Measurements from ENCODE around the gene DEPP1.

The DEPP1 gene

GRCh38 chr10:44982496-44982895 lies 3.9 kb upstream of the DEPP1 start:
- Histone ChIP-seq H3K27ac (replicated peaks) (no peak overlapping the region), H3K27me3 (ENCODE audit: insufficient read depth, poor library complexity, severe bottlenecking) (no peaks in the 10 kb centered on the region), H3K4me3 (replicated peaks; ENCODE audit: insufficient read depth, low read length) (no peak overlapping the region)
- no peak for DNase-seq (ENCODE audit: low read depth in 1 of 2, low spot score in 1 of 2)
- TF ChIP-seq, protein P1, sequence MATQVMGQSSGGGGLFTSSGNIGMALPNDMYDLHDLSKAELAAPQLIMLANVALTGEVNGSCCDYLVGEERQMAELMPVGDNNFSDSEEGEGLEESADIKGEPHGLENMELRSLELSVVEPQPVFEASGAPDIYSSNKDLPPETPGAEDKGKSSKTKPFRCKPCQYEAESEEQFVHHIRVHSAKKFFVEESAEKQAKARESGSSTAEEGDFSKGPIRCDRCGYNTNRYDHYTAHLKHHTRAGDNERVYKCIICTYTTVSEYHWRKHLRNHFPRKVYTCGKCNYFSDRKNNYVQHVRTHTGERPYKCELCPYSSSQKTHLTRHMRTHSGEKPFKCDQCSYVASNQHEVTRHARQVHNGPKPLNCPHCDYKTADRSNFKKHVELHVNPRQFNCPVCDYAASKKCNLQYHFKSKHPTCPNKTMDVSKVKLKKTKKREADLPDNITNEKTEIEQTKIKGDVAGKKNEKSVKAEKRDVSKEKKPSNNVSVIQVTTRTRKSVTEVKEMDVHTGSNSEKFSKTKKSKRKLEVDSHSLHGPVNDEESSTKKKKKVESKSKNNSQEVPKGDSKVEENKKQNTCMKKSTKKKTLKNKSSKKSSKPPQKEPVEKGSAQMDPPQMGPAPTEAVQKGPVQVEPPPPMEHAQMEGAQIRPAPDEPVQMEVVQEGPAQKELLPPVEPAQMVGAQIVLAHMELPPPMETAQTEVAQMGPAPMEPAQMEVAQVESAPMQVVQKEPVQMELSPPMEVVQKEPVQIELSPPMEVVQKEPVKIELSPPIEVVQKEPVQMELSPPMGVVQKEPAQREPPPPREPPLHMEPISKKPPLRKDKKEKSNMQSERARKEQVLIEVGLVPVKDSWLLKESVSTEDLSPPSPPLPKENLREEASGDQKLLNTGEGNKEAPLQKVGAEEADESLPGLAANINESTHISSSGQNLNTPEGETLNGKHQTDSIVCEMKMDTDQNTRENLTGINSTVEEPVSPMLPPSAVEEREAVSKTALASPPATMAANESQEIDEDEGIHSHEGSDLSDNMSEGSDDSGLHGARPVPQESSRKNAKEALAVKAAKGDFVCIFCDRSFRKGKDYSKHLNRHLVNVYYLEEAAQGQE (IDR thresholded peaks at IDR 0.05; ENCODE audit: insufficient replicate concordance, low read depth): no peak
- TF ChIP-seq GABPA (IDR thresholded peaks at IDR 0.05; ENCODE audit: low read depth): no peak
- no peak for TF ChIP-seq SPI1 (IDR thresholded peaks at IDR 0.05; ENCODE audit: borderline replicate concordance, low read depth)
- TF ChIP-seq CTCF (IDR thresholded peaks at IDR 0.05; ENCODE audit: insufficient read depth, low read length): no peak
- no peak for TF ChIP-seq POLR2AphosphoS5 (IDR thresholded peaks at IDR 0.05; ENCODE audit: low read depth)

GRCh38 chr10:44982114-44982460 lies 3.5 kb upstream of the DEPP1 start:
- TF ChIP-seq, protein P1 (IDR thresholded peaks at IDR 0.05; ENCODE audit: insufficient replicate concordance, low read depth): no peak
- TF ChIP-seq CTCF (IDR thresholded peaks at IDR 0.05; ENCODE audit: insufficient read depth, low read length) (no peak), GABPA (IDR thresholded peaks at IDR 0.05; ENCODE audit: low read depth) (no peak), SPI1 (IDR thresholded peaks at IDR 0.05; ENCODE audit: borderline replicate concordance, low read depth) (no peak)
- H3K27me3 ChIP-seq (ENCODE audit: insufficient read depth, poor library complexity, severe bottlenecking): no peaks in the 10 kb centered on the region
- DNase-seq (ENCODE audit: low read depth in 1 of 2, low spot score in 1 of 2): no peak
- no peak overlapping the region for H3K4me3 ChIP-seq (replicated peaks; ENCODE audit: insufficient read depth, low read length)
- no peak overlapping the region for H3K27ac ChIP-seq (replicated peaks)

GRCh38 chr10:44981172-44982113 lies 2.8 kb upstream of the DEPP1 start:
- TF ChIP-seq POLR2AphosphoS5 (IDR thresholded peaks at IDR 0.05; ENCODE audit: low read depth) (no peak), SPI1 (IDR thresholded peaks at IDR 0.05; ENCODE audit: borderline replicate concordance, low read depth) (peak; percentile 54; the same call in 1 of the 2 replicates)
- H3K4me3 ChIP-seq (replicated peaks; ENCODE audit: insufficient read depth, low read length): no peak overlapping the region
- no peak for DNase-seq (ENCODE audit: low read depth in 1 of 2, low spot score in 1 of 2)
- H3K27me3 ChIP-seq (ENCODE audit: insufficient read depth, poor library complexity, severe bottlenecking): no peaks in the 10 kb centered on the region
- no peak overlapping the region for H3K27ac ChIP-seq (replicated peaks)

GRCh38 chr10:44980309-44981171 lies 1.9 kb upstream of the DEPP1 start:
- H3K27ac ChIP-seq (replicated peaks): no peak overlapping the region
- no peak overlapping the region for H3K4me3 ChIP-seq (replicated peaks; ENCODE audit: insufficient read depth, low read length)
- TF ChIP-seq CTCF (IDR thresholded peaks at IDR 0.05; ENCODE audit: insufficient read depth, low read length) (no peak), POLR2AphosphoS5 (IDR thresholded peaks at IDR 0.05; ENCODE audit: low read depth) (no peak), GABPA (IDR thresholded peaks at IDR 0.05; ENCODE audit: low read depth) (no peak), SPI1 (IDR thresholded peaks at IDR 0.05; ENCODE audit: borderline replicate concordance, low read depth) (no peak)
- TF ChIP-seq, protein P1 (IDR thresholded peaks at IDR 0.05; ENCODE audit: insufficient replicate concordance, low read depth): no peak
- DNase-seq (ENCODE audit: low read depth in 1 of 2, low spot score in 1 of 2): no peak
- no peaks in the 10 kb centered on the region for H3K27me3 ChIP-seq (ENCODE audit: insufficient read depth, poor library complexity, severe bottlenecking)

Measured in HL-60 (cell line).